Mucosa of stomach (tissue), 1 donor: ENCODE results near the gene RASSF4.

ENCODE experiments used
- H3K27me3 ChIP-seq: one replicate; pipeline ENCODE4 v1.7.0; 2013; ENCODE audit warnings: mild to moderate bottlenecking, low read length; ENCODE audit not compliant: control insufficient read depth, insufficient read depth
- H3K36me3 ChIP-seq: one replicate; pipeline ENCODE4 v1.7.0; 2013; ENCODE audit warnings: low read length; ENCODE audit not compliant: control insufficient read depth, insufficient read depth
- H3K4me1 ChIP-seq: one replicate; pipeline ENCODE4 v1.7.0; 2013; ENCODE audit warnings: mild to moderate bottlenecking, low read length; ENCODE audit not compliant: control insufficient read depth, insufficient read depth
- H3K4me3 ChIP-seq: one replicate; pipeline ENCODE4 v1.7.0; 2013; ENCODE audit warnings: low read length
- H3K9ac ChIP-seq: one replicate; pipeline ENCODE4 v1.7.0; 2013; ENCODE audit warnings: mild to moderate bottlenecking, low read length, moderate library complexity
- H3K9me3 ChIP-seq: one replicate; pipeline ENCODE4 v1.7.0; 2013; ENCODE audit warnings: mild to moderate bottlenecking, low read length, moderate library complexity; ENCODE audit not compliant: control insufficient read depth
- donor health status: Pancreatic carcinoma.

Gene RASSF4

GRCh38 chr10:44930904-44931620, 28.5 kb upstream of the RASSF4 start:
- Histone ChIP-seq H3K27me3 (no peaks in the 10 kb centered on the region), H3K36me3 (no peaks in the 10 kb centered on the region), H3K9me3 (no peaks in the 10 kb centered on the region), H3K9ac (no peak overlapping the region), H3K4me1 (peaks cover 13% of the 10 kb centered on the region), H3K4me3 (no peak overlapping the region)

GRCh38 chr10:44931621-44932516, 27.7 kb upstream of the RASSF4 start:
- H3K9me3 ChIP-seq = no peaks in the 10 kb centered on the region
- H3K4me1 ChIP-seq = peaks cover 13% of the 10 kb centered on the region
- no peak overlapping the region for H3K9ac ChIP-seq

GRCh38 chr10:44932517-44933450, 26.8 kb upstream of the RASSF4 start:
- Histone ChIP-seq H3K4me1 (peaks cover 13% of the 10 kb centered on the region), H3K27me3 (no peaks in the 10 kb centered on the region), H3K9ac (no peak overlapping the region), H3K4me3 (no peak overlapping the region), H3K36me3 (no peaks in the 10 kb centered on the region), H3K9me3 (no peaks in the 10 kb centered on the region)

More at GRCh38 chr10:44931621-44932516, 27.7 kb upstream of the RASSF4 start:
- H3K4me3 ChIP-seq = no peak overlapping the region
- no peaks in the 10 kb centered on the region for H3K27me3 ChIP-seq
- H3K36me3 ChIP-seq = no peaks in the 10 kb centered on the region

GRCh38 chr10:44933451-44934321, 25.9 kb upstream of the RASSF4 start:
- Histone ChIP-seq H3K9ac (no peak overlapping the region), H3K27me3 (no peaks in the 10 kb centered on the region), H3K4me1 (peaks cover 13% of the 10 kb centered on the region), H3K36me3 (no peaks in the 10 kb centered on the region), H3K9me3 (no peaks in the 10 kb centered on the region), H3K4me3 (no peak overlapping the region)

GRCh38 chr10:44934416-44935200, 25.0 kb upstream of the RASSF4 start:
- no peaks in the 10 kb centered on the region for H3K36me3 ChIP-seq
- peaks cover 13% of the 10 kb centered on the region for H3K4me1 ChIP-seq
- no peak overlapping the region for H3K9ac ChIP-seq
- no peaks in the 10 kb centered on the region for H3K9me3 ChIP-seq
- H3K4me3 ChIP-seq = no peak overlapping the region
- no peaks in the 10 kb centered on the region for H3K27me3 ChIP-seq

- H3K9me3 ChIP-seq = no peaks in the 10 kb centered on the region
- H3K27me3 ChIP-seq = no peaks in the 10 kb centered on the region
- no peak overlapping the region for H3K4me3 ChIP-seq
- H3K36me3 ChIP-seq = no peaks in the 10 kb centered on the region
- H3K4me1 ChIP-seq = peaks cover 17% of the 10 kb centered on the region
- no peak overlapping the region for H3K9ac ChIP-seq
These were observed 24.2 kb upstream of the RASSF4 start for GRCh38 chr10:44935201-44935965.

- peaks cover 17% of the 10 kb centered on the region for H3K4me1 ChIP-seq
- no peaks in the 10 kb centered on the region for H3K36me3 ChIP-seq
- H3K27me3 ChIP-seq = no peaks in the 10 kb centered on the region
- H3K4me3 ChIP-seq = no peak overlapping the region
- no peaks in the 10 kb centered on the region for H3K9me3 ChIP-seq
- no peak overlapping the region for H3K9ac ChIP-seq
These were observed 23.7 kb upstream of the RASSF4 start for GRCh38 chr10:44935966-44936295.

GRCh38 chr10:44936314-44936975, 23.2 kb upstream of the RASSF4 start:
- no peak overlapping the region for H3K9ac ChIP-seq
- H3K27me3 ChIP-seq = no peaks in the 10 kb centered on the region
- peaks cover 17% of the 10 kb centered on the region for H3K4me1 ChIP-seq

GRCh38 chr10:44937196-44938005, 22.2 kb upstream of the RASSF4 start:
- Histone ChIP-seq H3K27me3 (no peaks in the 10 kb centered on the region), H3K36me3 (no peaks in the 10 kb centered on the region), H3K9ac (no peak overlapping the region), H3K9me3 (no peaks in the 10 kb centered on the region), H3K4me1 (peaks cover 17% of the 10 kb centered on the region), H3K4me3 (no peak overlapping the region)

More at GRCh38 chr10:44936314-44936975, 23.2 kb upstream of the RASSF4 start:
- no peaks in the 10 kb centered on the region for H3K36me3 ChIP-seq
- no peaks in the 10 kb centered on the region for H3K9me3 ChIP-seq
- H3K4me3 ChIP-seq = no peak overlapping the region
